ENCODE data around the gene DTNB.
"Not testable (repeated sequence)": the region's sequence is repeated elsewhere in the genome, so short reads cannot be mapped to it uniquely, and the experiment has no call there.

The DTNB gene

GRCh38 chr2:25535411-25536289 is 137.7 kb downstream of the DTNB start:
- H3K4me1 ChIP-seq (ENCODE audit: insufficient read depth, low read length); H3K36me3 ChIP-seq (ENCODE audit: insufficient read depth, low read length); H3K4me3 ChIP-seq (ENCODE audit: low read length); H2AFZ ChIP-seq (ENCODE audit: low read depth, low read length); H3K27me3 ChIP-seq (ENCODE audit: insufficient read depth, low read length): not testable (repeated sequence)
- peaks cover 14% of the 10 kb centered on the region for H3K9me3 ChIP-seq (ENCODE audit: low read length)

- H3K36me3 ChIP-seq (ENCODE audit: insufficient read depth, low read length); H3K27me3 ChIP-seq (ENCODE audit: insufficient read depth, low read length); H3K4me3 ChIP-seq (ENCODE audit: low read length); H3K4me1 ChIP-seq (ENCODE audit: insufficient read depth, low read length); H2AFZ ChIP-seq (ENCODE audit: low read depth, low read length): not testable (repeated sequence)
- H3K9me3 ChIP-seq (ENCODE audit: low read length), result peaks cover 14% of the 10 kb centered on the region
These were observed 138.4 kb downstream of the DTNB start for GRCh38 chr2:25534937-25535336.

- peaks cover 14% of the 10 kb centered on the region for H3K9me3 ChIP-seq (ENCODE audit: low read length)
- H2AFZ ChIP-seq (ENCODE audit: low read depth, low read length), result no peak overlapping the region
- peaks cover 3% of the 10 kb centered on the region for H3K36me3 ChIP-seq (ENCODE audit: insufficient read depth, low read length)
- no peaks in the 10 kb centered on the region for H3K27me3 ChIP-seq (ENCODE audit: insufficient read depth, low read length)
- H3K4me3 ChIP-seq (ENCODE audit: low read length), result no peak overlapping the region
- H3K4me1 ChIP-seq (ENCODE audit: insufficient read depth, low read length), result peaks cover 3% of the 10 kb centered on the region
These were observed 138.9 kb downstream of the DTNB start for GRCh38 chr2:25534455-25534854.

GRCh38 chr2:25533771-25534170 is 139.6 kb downstream of the DTNB start:
- not testable (repeated sequence) for H3K36me3 ChIP-seq (ENCODE audit: insufficient read depth, low read length); H2AFZ ChIP-seq (ENCODE audit: low read depth, low read length); H3K4me3 ChIP-seq (ENCODE audit: low read length); H3K27me3 ChIP-seq (ENCODE audit: insufficient read depth, low read length)
- peaks cover 14% of the 10 kb centered on the region for H3K9me3 ChIP-seq (ENCODE audit: low read length)
- peaks cover 10% of the 10 kb centered on the region for H3K4me1 ChIP-seq (ENCODE audit: insufficient read depth, low read length)

GRCh38 chr2:25532521-25532920 is 140.9 kb downstream of the DTNB start:
- no peak overlapping the region for H3K4me3 ChIP-seq (ENCODE audit: low read length)
- no peaks in the 10 kb centered on the region for H3K27me3 ChIP-seq (ENCODE audit: insufficient read depth, low read length)
- H3K9me3 ChIP-seq (ENCODE audit: low read length), result peaks cover 14% of the 10 kb centered on the region
- no peak overlapping the region for H2AFZ ChIP-seq (ENCODE audit: low read depth, low read length)
- H3K36me3 ChIP-seq (ENCODE audit: insufficient read depth, low read length), result peaks cover 3% of the 10 kb centered on the region
- peaks cover 21% of the 10 kb centered on the region for H3K4me1 ChIP-seq (ENCODE audit: insufficient read depth, low read length)

- Histone ChIP-seq H3K36me3 (ENCODE audit: insufficient read depth, low read length) (no peaks in the 10 kb centered on the region), H3K27me3 (ENCODE audit: insufficient read depth, low read length) (no peaks in the 10 kb centered on the region)
These were observed 144.3 kb downstream of the DTNB start for GRCh38 chr2:25529034-25529433.

GRCh38 chr2:25528173-25528572 is 145.2 kb downstream of the DTNB start:
- Histone ChIP-seq H3K4me1 (ENCODE audit: insufficient read depth, low read length) (peaks cover 21% of the 10 kb centered on the region), H3K9me3 (ENCODE audit: low read length) (no peaks in the 10 kb centered on the region), H3K27me3 (ENCODE audit: insufficient read depth, low read length) (no peaks in the 10 kb centered on the region), H2AFZ (ENCODE audit: low read depth, low read length) (no peak overlapping the region), H3K36me3 (ENCODE audit: insufficient read depth, low read length) (no peaks in the 10 kb centered on the region), H3K4me3 (ENCODE audit: low read length) (no peak overlapping the region)

More at GRCh38 chr2:25529034-25529433, 144.3 kb downstream of the DTNB start:
- no peak overlapping the region for H3K4me3 ChIP-seq (ENCODE audit: low read length)
- H3K9me3 ChIP-seq (ENCODE audit: low read length), result no peaks in the 10 kb centered on the region
- H2AFZ ChIP-seq (ENCODE audit: low read depth, low read length), result no peak overlapping the region
- peaks cover 21% of the 10 kb centered on the region for H3K4me1 ChIP-seq (ENCODE audit: insufficient read depth, low read length)

GRCh38 chr2:25524507-25524906 is 148.9 kb downstream of the DTNB start:
- no peaks in the 10 kb centered on the region for H3K27me3 ChIP-seq (ENCODE audit: insufficient read depth, low read length)
- H3K4me3 ChIP-seq (ENCODE audit: low read length), result no peak overlapping the region
- no peaks in the 10 kb centered on the region for H3K36me3 ChIP-seq (ENCODE audit: insufficient read depth, low read length)
- H3K4me1 ChIP-seq (ENCODE audit: insufficient read depth, low read length), result peaks cover 18% of the 10 kb centered on the region
- H3K9me3 ChIP-seq (ENCODE audit: low read length), result no peaks in the 10 kb centered on the region
- no peak overlapping the region for H2AFZ ChIP-seq (ENCODE audit: low read depth, low read length)

- Histone ChIP-seq H3K4me3 (ENCODE audit: low read length) (no peak overlapping the region), H3K27me3 (ENCODE audit: insufficient read depth, low read length) (no peaks in the 10 kb centered on the region), H3K36me3 (ENCODE audit: insufficient read depth, low read length) (no peaks in the 10 kb centered on the region), H2AFZ (ENCODE audit: low read depth, low read length) (no peak overlapping the region), H3K9me3 (ENCODE audit: low read length) (no peaks in the 10 kb centered on the region), H3K4me1 (ENCODE audit: insufficient read depth, low read length) (peaks cover 5% of the 10 kb centered on the region)
These were observed 150.3 kb downstream of the DTNB start for GRCh38 chr2:25523060-25523459.

- H2AFZ ChIP-seq (ENCODE audit: low read depth, low read length), result peak overlapping the region; percentile 11
- H3K4me3 ChIP-seq (ENCODE audit: low read length), result no peak overlapping the region
- no peaks in the 10 kb centered on the region for H3K36me3 ChIP-seq (ENCODE audit: insufficient read depth, low read length)
- no peaks in the 10 kb centered on the region for H3K9me3 ChIP-seq (ENCODE audit: low read length)
- no peaks in the 10 kb centered on the region for H3K27me3 ChIP-seq (ENCODE audit: insufficient read depth, low read length)
- H3K4me1 ChIP-seq (ENCODE audit: insufficient read depth, low read length), result no peaks in the 10 kb centered on the region
These were observed 151.6 kb downstream of the DTNB start for GRCh38 chr2:25521665-25522387.

GRCh38 chr2:25521126-25521525 is 152.3 kb downstream of the DTNB start:
- H3K9me3 ChIP-seq (ENCODE audit: low read length), result peaks cover under 1% of the 10 kb centered on the region
- no peaks in the 10 kb centered on the region for H3K4me1 ChIP-seq (ENCODE audit: insufficient read depth, low read length)
- no peaks in the 10 kb centered on the region for H3K27me3 ChIP-seq (ENCODE audit: insufficient read depth, low read length)
- H2AFZ ChIP-seq (ENCODE audit: low read depth, low read length), result no peak overlapping the region
- no peaks in the 10 kb centered on the region for H3K36me3 ChIP-seq (ENCODE audit: insufficient read depth, low read length)
- no peak overlapping the region for H3K4me3 ChIP-seq (ENCODE audit: low read length)

GRCh38 chr2:25517701-25518100 is 155.7 kb downstream of the DTNB start:
- Histone ChIP-seq H3K9me3 (ENCODE audit: low read length) (peaks cover 3% of the 10 kb centered on the region), H2AFZ (ENCODE audit: low read depth, low read length) (no peak overlapping the region), H3K4me1 (ENCODE audit: insufficient read depth, low read length) (no peaks in the 10 kb centered on the region), H3K36me3 (ENCODE audit: insufficient read depth, low read length) (no peaks in the 10 kb centered on the region), H3K27me3 (ENCODE audit: insufficient read depth, low read length) (no peaks in the 10 kb centered on the region), H3K4me3 (ENCODE audit: low read length) (no peak overlapping the region)

GRCh38 chr2:25514043-25514637 is 159.2 kb downstream of the DTNB start:
- no peak overlapping the region for H2AFZ ChIP-seq (ENCODE audit: low read depth, low read length)
- no peak overlapping the region for H3K4me3 ChIP-seq (ENCODE audit: low read length)
- H3K36me3 ChIP-seq (ENCODE audit: insufficient read depth, low read length), result no peaks in the 10 kb centered on the region
- H3K4me1 ChIP-seq (ENCODE audit: insufficient read depth, low read length), result no peaks in the 10 kb centered on the region
- no peaks in the 10 kb centered on the region for H3K27me3 ChIP-seq (ENCODE audit: insufficient read depth, low read length)
- peaks cover 3% of the 10 kb centered on the region for H3K9me3 ChIP-seq (ENCODE audit: low read length)
